ENCODE results near the gene HERPUD2.
"Not testable (repeated sequence)": the region's sequence is repeated elsewhere in the genome, so short reads cannot be mapped to it uniquely, and the experiment has no call there.

The HERPUD2 gene

GRCh38 chr7:35701287-35701900 lies 6.5 kb upstream of the HERPUD2 start:
- Histone ChIP-seq H3K27me3 (ENCODE audit: low read depth, low read length) (no peaks in the 10 kb centered on the region), H3K79me2 (ENCODE audit: low read length) (no peaks in the 10 kb centered on the region), H4K20me1 (ENCODE audit: insufficient read depth, low read length) (no peaks in the 10 kb centered on the region), H3K9ac (ENCODE audit: low read length) (no peak overlapping the region), H3K27ac (ENCODE audit: low read length) (peak overlapping the region; percentile 58), H3K4me3 (ENCODE audit: low read length) (0 out of 2 replicates have a peak overlapping the region, but pooled peaks have one; percentile 7), H2AFZ (ENCODE audit: low read depth, low read length) (no peak overlapping the region), H3K4me1 (ENCODE audit: low read length) (peaks cover 23% of the 10 kb centered on the region), H3K36me3 (replicated peaks; ENCODE audit: low read depth, low read length) (peaks cover 5% of the 10 kb centered on the region), H3K4me2 (ENCODE audit: low read length) (peak overlapping the region; percentile 50), H3K9me3 (ENCODE audit: insufficient read depth, low read length) (no peaks in the 10 kb centered on the region)
- no peak for TF ChIP-seq EZH2phosphoT487 (IDR thresholded peaks at IDR 0.05; ENCODE audit: low read depth)
- TF ChIP-seq, protein P1, sequence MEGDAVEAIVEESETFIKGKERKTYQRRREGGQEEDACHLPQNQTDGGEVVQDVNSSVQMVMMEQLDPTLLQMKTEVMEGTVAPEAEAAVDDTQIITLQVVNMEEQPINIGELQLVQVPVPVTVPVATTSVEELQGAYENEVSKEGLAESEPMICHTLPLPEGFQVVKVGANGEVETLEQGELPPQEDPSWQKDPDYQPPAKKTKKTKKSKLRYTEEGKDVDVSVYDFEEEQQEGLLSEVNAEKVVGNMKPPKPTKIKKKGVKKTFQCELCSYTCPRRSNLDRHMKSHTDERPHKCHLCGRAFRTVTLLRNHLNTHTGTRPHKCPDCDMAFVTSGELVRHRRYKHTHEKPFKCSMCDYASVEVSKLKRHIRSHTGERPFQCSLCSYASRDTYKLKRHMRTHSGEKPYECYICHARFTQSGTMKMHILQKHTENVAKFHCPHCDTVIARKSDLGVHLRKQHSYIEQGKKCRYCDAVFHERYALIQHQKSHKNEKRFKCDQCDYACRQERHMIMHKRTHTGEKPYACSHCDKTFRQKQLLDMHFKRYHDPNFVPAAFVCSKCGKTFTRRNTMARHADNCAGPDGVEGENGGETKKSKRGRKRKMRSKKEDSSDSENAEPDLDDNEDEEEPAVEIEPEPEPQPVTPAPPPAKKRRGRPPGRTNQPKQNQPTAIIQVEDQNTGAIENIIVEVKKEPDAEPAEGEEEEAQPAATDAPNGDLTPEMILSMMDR (IDR thresholded peaks at IDR 0.05; ENCODE audit: low read depth, low read length), result no peak

DNA sequence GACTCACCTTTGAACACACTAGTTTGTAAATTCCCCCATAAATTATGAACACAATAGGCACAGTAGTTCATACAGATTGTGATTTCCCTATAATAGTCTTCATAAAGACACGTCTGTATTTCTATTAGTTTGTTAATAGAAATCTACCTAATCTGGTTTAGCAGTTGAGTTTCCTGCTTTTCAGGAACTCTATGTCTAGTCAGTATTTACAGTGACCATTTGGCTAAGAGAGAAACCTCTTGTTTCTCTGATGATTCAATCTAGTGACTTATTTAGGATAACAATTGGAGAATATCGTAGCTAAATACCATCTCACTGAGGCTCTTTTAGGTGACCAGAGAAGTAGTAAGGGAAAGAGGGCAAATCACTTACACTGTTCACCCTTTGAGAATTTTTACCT lies 5.9 kb upstream of the HERPUD2 start:
- Histone ChIP-seq H2AFZ (ENCODE audit: low read depth, low read length) (no peak overlapping the region), H3K79me2 (ENCODE audit: low read length) (peaks cover 3% of the 10 kb centered on the region; the same call in 1 of the 2 replicates), H3K9ac (ENCODE audit: low read length) (no peak overlapping the region), H3K36me3 (replicated peaks; ENCODE audit: low read depth, low read length) (peaks cover 5% of the 10 kb centered on the region), H4K20me1 (ENCODE audit: insufficient read depth, low read length) (no peaks in the 10 kb centered on the region), H3K4me1 (ENCODE audit: low read length) (peaks cover 27% of the 10 kb centered on the region), H3K4me2 (ENCODE audit: low read length) (peak overlapping the region; percentile 50), H3K9me3 (ENCODE audit: insufficient read depth, low read length) (no peaks in the 10 kb centered on the region), H3K27ac (ENCODE audit: low read length) (peak overlapping the region; percentile 58), H3K4me3 (ENCODE audit: low read length) (0 out of 2 replicates have a peak overlapping the region, but pooled peaks have one; percentile 7), H3K27me3 (ENCODE audit: low read depth, low read length) (no peaks in the 10 kb centered on the region)
- no peak for TF ChIP-seq EZH2phosphoT487 (IDR thresholded peaks at IDR 0.05; ENCODE audit: low read depth)
- TF ChIP-seq, protein P1 (IDR thresholded peaks at IDR 0.05; ENCODE audit: low read depth, low read length), result no peak

- Histone ChIP-seq H3K4me2 (ENCODE audit: low read length) (no peak overlapping the region), H3K79me2 (ENCODE audit: low read length) (peaks cover 7% of the 10 kb centered on the region; the same call in 1 of the 2 replicates), H4K20me1 (ENCODE audit: insufficient read depth, low read length) (no peaks in the 10 kb centered on the region), H3K9ac (ENCODE audit: low read length) (no peak overlapping the region), H3K27ac (ENCODE audit: low read length) (no peak overlapping the region), H3K9me3 (ENCODE audit: insufficient read depth, low read length) (no peaks in the 10 kb centered on the region), H3K4me3 (ENCODE audit: low read length) (no peak overlapping the region), H3K27me3 (ENCODE audit: low read depth, low read length) (no peaks in the 10 kb centered on the region), H3K36me3 (replicated peaks; ENCODE audit: low read depth, low read length) (peaks cover 5% of the 10 kb centered on the region), H3K4me1 (ENCODE audit: low read length) (peaks cover 28% of the 10 kb centered on the region), H2AFZ (ENCODE audit: low read depth, low read length) (no peak overlapping the region)
- no peak for TF ChIP-seq EZH2phosphoT487 (IDR thresholded peaks at IDR 0.05; ENCODE audit: low read depth)
- TF ChIP-seq, protein P1 (IDR thresholded peaks at IDR 0.05; ENCODE audit: low read depth, low read length), result no peak
These were observed 5.4 kb upstream of the HERPUD2 start for GRCh38 chr7:35700333-35700732.

DNA sequence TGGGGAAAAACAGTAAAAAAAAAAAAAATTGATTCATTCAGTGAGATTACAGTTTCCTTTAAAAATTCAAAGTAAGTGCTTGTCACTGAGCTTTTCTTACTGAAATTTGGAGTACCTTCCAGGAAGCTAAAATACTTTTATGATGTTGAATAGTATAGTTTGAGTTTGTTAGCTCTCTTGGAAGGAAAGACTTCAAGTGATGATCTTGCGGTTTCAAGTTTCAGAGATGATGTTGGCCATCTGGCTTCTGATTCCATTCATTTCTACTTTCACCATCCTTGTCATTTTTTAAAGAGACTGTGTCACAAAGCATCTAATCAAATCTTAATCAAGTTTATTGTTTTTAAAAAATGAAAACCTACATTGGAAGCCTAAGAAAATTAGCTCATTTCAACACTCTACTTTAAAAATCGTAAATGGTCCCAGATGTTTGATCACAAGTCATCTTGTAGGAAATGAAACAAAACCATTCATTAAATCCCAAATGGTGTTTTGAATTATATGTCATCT lies 4.9 kb upstream of the HERPUD2 start:
- H3K4me3 ChIP-seq (ENCODE audit: low read length), result no peak overlapping the region
- H3K4me2 ChIP-seq (ENCODE audit: low read length), result no peak overlapping the region
- H3K27me3 ChIP-seq (ENCODE audit: low read depth, low read length), result no peaks in the 10 kb centered on the region

GRCh38 chr7:35698382-35698781 lies 3.4 kb upstream of the HERPUD2 start:
- H3K4me2 ChIP-seq (ENCODE audit: low read length); H3K9me3 ChIP-seq (ENCODE audit: insufficient read depth, low read length); H3K27ac ChIP-seq (ENCODE audit: low read length); H4K20me1 ChIP-seq (ENCODE audit: insufficient read depth, low read length); H2AFZ ChIP-seq (ENCODE audit: low read depth, low read length); H3K36me3 ChIP-seq (replicated peaks; ENCODE audit: low read depth, low read length); H3K4me3 ChIP-seq (ENCODE audit: low read length); H3K9ac ChIP-seq (ENCODE audit: low read length); H3K27me3 ChIP-seq (ENCODE audit: low read depth, low read length): not testable (repeated sequence)
- peaks cover 19% of the 10 kb centered on the region for H3K79me2 ChIP-seq (ENCODE audit: low read length)
- peaks cover 31% of the 10 kb centered on the region for H3K4me1 ChIP-seq (ENCODE audit: low read length)

More for the DNA sequence above, 4.9 kb upstream of the HERPUD2 start:
- H3K9ac ChIP-seq (ENCODE audit: low read length), result no peak overlapping the region
- no peak overlapping the region for H2AFZ ChIP-seq (ENCODE audit: low read depth, low read length)
- H3K4me1 ChIP-seq (ENCODE audit: low read length), result peaks cover 28% of the 10 kb centered on the region
- peaks cover 9% of the 10 kb centered on the region; the same call in 1 of the 2 replicates for H3K79me2 ChIP-seq (ENCODE audit: low read length)
- no peaks in the 10 kb centered on the region for H4K20me1 ChIP-seq (ENCODE audit: insufficient read depth, low read length)
- peaks cover 5% of the 10 kb centered on the region for H3K36me3 ChIP-seq (replicated peaks; ENCODE audit: low read depth, low read length)
- no peak overlapping the region for H3K27ac ChIP-seq (ENCODE audit: low read length)
- H3K9me3 ChIP-seq (ENCODE audit: insufficient read depth, low read length), result no peaks in the 10 kb centered on the region
- no peak for TF ChIP-seq EZH2phosphoT487 (IDR thresholded peaks at IDR 0.05; ENCODE audit: low read depth)
- TF ChIP-seq, protein P1 (IDR thresholded peaks at IDR 0.05; ENCODE audit: low read depth, low read length), result no peak

Data from OCI-LY3 (cell line).